Endothelial cell (in vitro differentiated cells): ENCODE measurements around the gene TOMT. TPM values are rescaled to one million over a fixed set of nuclear protein-coding genes. Genes with fewer than 3 reads are reported as not detected.

Source experiments
- DNase-seq: peaks from one replicate; pipeline ENCODE4 v3.0.0; 2021; ENCODE audit warnings: low spot score
- H3K27ac Mint-ChIP-seq: one replicate; pipeline ENCODE4 v1.8.0; 2021; ENCODE audit warnings: mixed read lengths, inconsistent platforms; ENCODE audit not compliant: unreplicated experiment
- H3K27me3 Mint-ChIP-seq: one replicate; pipeline ENCODE4 v1.8.0; 2021; ENCODE audit warnings: mild to moderate bottlenecking, moderate library complexity, mixed read lengths, inconsistent platforms; ENCODE audit not compliant: unreplicated experiment
- H3K36me3 Mint-ChIP-seq: one replicate; pipeline ENCODE4 v1.8.0; 2021; ENCODE audit warnings: mild to moderate bottlenecking, low read depth, mixed read lengths, inconsistent platforms; ENCODE audit not compliant: unreplicated experiment
- H3K4me1 Mint-ChIP-seq: one replicate; pipeline ENCODE4 v1.8.0; 2021; ENCODE audit warnings: mild to moderate bottlenecking, mixed read lengths, inconsistent platforms; ENCODE audit not compliant: unreplicated experiment
- H3K4me3 Mint-ChIP-seq: one replicate; pipeline ENCODE4 v1.8.0; 2021; ENCODE audit warnings: mild to moderate bottlenecking, mixed read lengths, inconsistent platforms; ENCODE audit not compliant: unreplicated experiment
- H3K9me3 Mint-ChIP-seq: one replicate; pipeline ENCODE4 v1.8.0; 2021; ENCODE audit warnings: mixed read lengths, inconsistent platforms; ENCODE audit not compliant: unreplicated experiment
- CTCF ChIP-seq: fragments of 200-600 bp; sonication (generic); IDR thresholded peaks from one replicate; pipeline ENCODE4 v1.5.0; 2021; ENCODE audit warnings: antibody characterized with exemption; ENCODE audit not compliant: unreplicated experiment
- microRNA-seq: library from miRNA; unstranded; fragments of <30 nt; microRNA quantifications from one replicate; pipeline ENCODE4, GENCODE V29; 2020; ENCODE audit not compliant: unreplicated experiment
- total RNA-seq: library from RNA; stranded (reverse); fragmentation: NEBNext Ultra II Directional; extraction: Animal tissue kit (Norgen Biotek cat#: 25700); gene quantifications from one replicate; pipeline ENCODE4 v1.2.1, GENCODE V29; 2021; ENCODE audit not compliant: unreplicated experiment

TOMT gene
- total RNA-seq, 1 donor from 2014 or later = not detected

GRCh38 chr11:72155751-72156150 lies 50.0 kb downstream of the TOMT start:
- no peak for TF ChIP-seq CTCF
- DNase-seq = no peak
- Mint-ChIP-seq H3K4me3 (no peak overlapping the region), H3K9me3 (no peaks in the 10 kb centered on the region), H3K36me3 (no peaks in the 10 kb centered on the region), H3K27me3 (no peaks in the 10 kb centered on the region), H3K27ac (no peak overlapping the region), H3K4me1 (no peaks in the 10 kb centered on the region)

- no peak for DNase-seq
- no peak overlapping the region for H3K4me3 Mint-ChIP-seq
- TF ChIP-seq CTCF = no peak
- no peaks in the 10 kb centered on the region for H3K27me3 Mint-ChIP-seq
- H3K27ac Mint-ChIP-seq = no peak overlapping the region
- no peaks in the 10 kb centered on the region for H3K9me3 Mint-ChIP-seq
- no peaks in the 10 kb centered on the region for H3K36me3 Mint-ChIP-seq
- no peaks in the 10 kb centered on the region for H3K4me1 Mint-ChIP-seq
These were observed 51.4 kb downstream of the TOMT start for GRCh38 chr11:72157131-72157530.

Small RNA genes within 50 kb of the gene (microRNA-seq; reads per million reads assigned to microRNA genes)
- gene MIR3165 = 0.42 reads per million

Other genes with a start within 250 kb of the TOMT start
- gene DEFB131B, start 227.5 kb upstream of the TOMT start, total RNA-seq = not detected
- gene XNDC1N, start 177.3 kb upstream of the TOMT start, total RNA-seq = 3.5 TPM
- gene RNF121, start 176.9 kb upstream of the TOMT start, total RNA-seq = 37.3 TPM
- gene IL18BP, start 107.0 kb upstream of the TOMT start, total RNA-seq = 17.7 TPM
- 173 TPM for gene NUMA1, start 25.4 kb upstream of the TOMT start, total RNA-seq
- 5.8 TPM for gene LRRC51, start 25.1 kb upstream of the TOMT start, total RNA-seq
- 105 TPM for gene LAMTOR1, start 2.6 kb upstream of the TOMT start, total RNA-seq
- gene ANAPC15, start 6.8 kb downstream of the TOMT start, total RNA-seq = 36.5 TPM
- gene FOLR3, start 29.8 kb downstream of the TOMT start, total RNA-seq = not detected
- not detected for gene FOLR1, start 86.2 kb downstream of the TOMT start, total RNA-seq
- gene FOLR2, start 110.9 kb downstream of the TOMT start, total RNA-seq = not detected
- gene INPPL1, start 118.8 kb downstream of the TOMT start, total RNA-seq = 168 TPM
- not detected for gene PHOX2A, start 138.3 kb downstream of the TOMT start, total RNA-seq